Mesendoderm (in vitro differentiated cells): ENCODE data around the gene OLFML2A.

Experiments
- DNase-seq: peaks from one replicate; pipeline ENCODE4 v3.0.0; 2013
- H2AK5ac ChIP-seq: 2 replicates; pipeline ENCODE4 v1.6.1; 2013; ENCODE audit warnings: low read length, inconsistent platforms
- H2BK120ac ChIP-seq: 2 replicates; pipeline ENCODE4 v1.6.1; 2013; ENCODE audit warnings: low read depth, mild to moderate bottlenecking, low read length, moderate library complexity, mixed read lengths
- H2BK15ac ChIP-seq: replicated peaks from 2 replicates; pipeline ENCODE4 v1.6.1; 2013; ENCODE audit warnings: low read depth, mild to moderate bottlenecking, moderate library complexity
- H2BK5ac ChIP-seq: 2 replicates; pipeline ENCODE4 v1.6.1; 2013; ENCODE audit warnings: low read length, inconsistent platforms
- H3K18ac ChIP-seq: 2 replicates; pipeline ENCODE4 v1.6.1; 2013; ENCODE audit warnings: mild to moderate bottlenecking, low read length, mixed read lengths
- H3K23ac ChIP-seq: one replicate; pipeline ENCODE4 v1.6.1; 2013; ENCODE audit warnings: low read length
- H3K27ac ChIP-seq: 2 replicates; pipeline ENCODE4 v1.5.1; 2013; ENCODE audit warnings: low read depth, mild to moderate bottlenecking, inconsistent platforms, low read length, moderate library complexity
- H3K27me3 ChIP-seq: 2 replicates; pipeline ENCODE4 v1.6.1; 2013; ENCODE audit warnings: low read length, control low read depth, mild to moderate bottlenecking, inconsistent platforms; ENCODE audit not compliant: insufficient read depth, poor library complexity
- H3K36me3 ChIP-seq: 2 replicates; pipeline ENCODE4 v1.6.1; 2013; ENCODE audit warnings: low read length, inconsistent platforms; ENCODE audit not compliant: control insufficient read depth, insufficient read depth
- H3K4ac ChIP-seq: one replicate; pipeline ENCODE4 v1.6.1; 2013; ENCODE audit warnings: low read depth, mild to moderate bottlenecking, low read length, moderate library complexity
- H3K4me1 ChIP-seq: 2 replicates; pipeline ENCODE4 v1.6.1; 2013; ENCODE audit warnings: low read depth, low read length, inconsistent platforms; ENCODE audit not compliant: control insufficient read depth
- H3K4me2 ChIP-seq: 2 replicates; pipeline ENCODE4 v1.6.1; 2013; ENCODE audit warnings: low read length
- H3K4me3 ChIP-seq: 2 replicates; pipeline ENCODE4 v1.5.1; 2013; ENCODE audit warnings: mild to moderate bottlenecking, low read length
- H3K56ac ChIP-seq: one replicate; pipeline ENCODE4 v1.6.1; 2013; ENCODE audit warnings: low read length
- H3K79me1 ChIP-seq: 2 replicates; pipeline ENCODE4 v1.6.1; 2013; ENCODE audit warnings: low read length, inconsistent platforms
- H3K79me2 ChIP-seq: 2 replicates; pipeline ENCODE4 v1.6.1; 2013; ENCODE audit warnings: mild to moderate bottlenecking, low read length; ENCODE audit not compliant: control insufficient read depth, insufficient read depth
- H3K9ac ChIP-seq: 2 replicates; pipeline ENCODE4 v1.6.1; 2013; ENCODE audit warnings: low read length, inconsistent platforms
- H4K5ac ChIP-seq: one replicate; pipeline ENCODE4 v1.6.1; 2013; ENCODE audit warnings: low read length
- H4K8ac ChIP-seq: one replicate; pipeline ENCODE4 v1.6.1; 2013; ENCODE audit warnings: low read depth, mild to moderate bottlenecking, control low read depth, low read length, moderate library complexity
- WGBS: extraction: QIAGEN DNeasy Blood & Tissue Kit; methylation state at CpG from one replicate; pipeline ENCODE4 v1.1.7; 2013; ENCODE audit warnings: low lambda C conversion rate, missing lambda C conversion rate; ENCODE audit not compliant: insufficient coverage; ENCODE audit errors: extremely low coverage; 5-methylcytosine and 5-hydroxymethylcytosine counted together

OLFML2A gene

DNA sequence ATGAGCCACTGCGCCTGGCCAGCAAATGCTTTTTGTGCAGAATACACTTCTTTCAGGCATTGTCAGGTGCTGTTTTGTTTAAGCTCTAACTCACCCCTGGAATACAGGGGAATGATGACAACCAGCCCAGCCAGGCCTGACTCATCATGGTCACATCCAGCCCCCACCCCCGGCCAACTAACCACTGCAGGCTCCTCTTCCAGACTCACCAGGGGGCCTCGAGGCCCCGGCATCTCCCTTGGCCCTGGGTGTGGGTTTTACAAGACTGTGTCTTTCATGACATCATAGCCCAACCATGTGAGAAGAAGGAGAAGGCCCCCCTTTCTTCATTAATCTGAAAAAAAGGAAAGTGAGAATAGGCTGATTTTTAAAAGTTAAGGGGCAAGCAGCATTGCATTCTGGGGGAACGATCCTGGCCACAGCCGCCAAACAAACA lies 35.5 kb downstream of the OLFML2A start:
- Histone ChIP-seq H3K27ac (no peak overlapping the region), H3K18ac (no peak overlapping the region), H3K79me1 (no peaks in the 10 kb centered on the region), H3K36me3 (no peaks in the 10 kb centered on the region), H2AK5ac (no peak overlapping the region), H4K5ac (no peak overlapping the region), H3K79me2 (no peaks in the 10 kb centered on the region), H3K4me2 (no peak overlapping the region), H2BK120ac (no peak overlapping the region), H2BK15ac (no peak overlapping the region), H3K4me1 (peaks cover 7% of the 10 kb centered on the region), H3K4ac (no peak overlapping the region), H3K56ac (no peak overlapping the region), H4K8ac (no peak overlapping the region), H2BK5ac (no peak overlapping the region), H3K4me3 (no peak overlapping the region), H3K27me3 (no peaks in the 10 kb centered on the region), H3K23ac (no peak overlapping the region), H3K9ac (no peak overlapping the region)
- no CpG with 5 or more reads among the region's 6 CpGs for WGBS
- DNase-seq = peak; percentile 89

DNA sequence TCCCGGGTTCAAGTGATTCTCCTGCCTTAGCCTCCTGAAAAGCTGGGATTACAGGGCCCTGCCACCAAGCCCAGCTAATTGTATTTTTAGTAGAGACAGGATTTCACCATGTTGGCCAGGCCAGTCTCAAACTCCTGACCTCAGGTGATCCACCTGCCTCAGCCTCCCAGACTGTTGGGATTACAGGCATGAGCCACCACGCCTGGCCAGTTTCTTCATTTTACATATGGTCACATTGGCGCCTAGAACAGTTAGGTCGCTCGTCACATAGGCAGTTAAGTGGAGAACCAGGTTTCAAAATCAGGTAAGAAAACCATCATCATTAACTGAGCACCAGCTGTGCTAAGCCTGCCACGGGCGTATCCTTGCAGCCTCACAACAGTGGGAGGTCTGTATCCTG lies 36.1 kb downstream of the OLFML2A start:
- no peak overlapping the region for H3K4me3 ChIP-seq

DNA sequence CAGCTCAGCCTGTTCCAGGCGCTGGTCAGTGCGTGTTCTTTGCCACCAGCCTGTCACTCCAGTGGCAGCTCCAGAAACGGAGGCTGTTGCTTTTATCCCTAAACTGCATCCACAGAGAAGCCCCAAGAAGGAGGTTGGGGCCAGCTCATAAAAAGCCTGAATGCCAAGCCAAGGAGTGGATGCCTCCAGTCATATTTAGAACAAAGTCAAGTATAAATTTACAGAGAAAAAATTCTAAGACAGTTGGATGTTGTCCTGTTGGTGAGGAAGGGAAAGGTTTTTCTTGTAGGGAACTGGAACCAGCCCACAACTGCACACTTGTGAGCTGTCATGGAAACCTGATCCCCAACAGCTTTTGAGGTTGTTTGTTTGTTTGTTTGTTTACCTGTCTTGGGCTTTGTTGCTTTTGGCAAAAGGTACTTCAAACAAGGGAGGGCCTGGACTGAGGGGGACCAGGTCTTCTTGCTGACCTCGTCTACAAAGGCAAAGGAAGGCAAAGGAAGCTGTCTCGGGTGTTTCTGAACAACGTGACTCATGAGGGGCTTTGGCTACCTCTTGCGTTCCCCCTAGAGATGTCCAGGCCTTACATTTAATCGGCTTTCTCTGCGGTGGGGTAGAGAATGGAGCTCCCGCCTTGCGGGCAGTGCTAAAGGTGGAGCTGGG lies 36.7 kb downstream of the OLFML2A start:
- no peak overlapping the region for H3K27ac ChIP-seq
- H2BK120ac ChIP-seq = no peak overlapping the region
- H3K4me2 ChIP-seq = no peak overlapping the region
- no peak overlapping the region for H3K4ac ChIP-seq
- H2BK15ac ChIP-seq = no peak overlapping the region
- no peak overlapping the region for H4K5ac ChIP-seq
- no peaks in the 10 kb centered on the region for H3K79me1 ChIP-seq
- peak overlapping the region; percentile 34 for H3K56ac ChIP-seq
- H3K18ac ChIP-seq = no peak overlapping the region
- no peak overlapping the region for H2BK5ac ChIP-seq
- H3K36me3 ChIP-seq = no peaks in the 10 kb centered on the region
- no peak overlapping the region for H4K8ac ChIP-seq
- no CpG with 5 or more reads among the region's 11 CpGs for WGBS
- H3K9ac ChIP-seq = no peak overlapping the region
- no peak overlapping the region for H3K4me3 ChIP-seq
- no peaks in the 10 kb centered on the region for H3K79me2 ChIP-seq
- H3K23ac ChIP-seq = no peak overlapping the region
- H3K27me3 ChIP-seq = no peaks in the 10 kb centered on the region
- no peak overlapping the region for H2AK5ac ChIP-seq
- peaks cover 7% of the 10 kb centered on the region for H3K4me1 ChIP-seq
- peak; percentile 45 for DNase-seq

More for the DNA sequence above, 36.1 kb downstream of the OLFML2A start:
- peak overlapping the region; percentile 34 for H3K56ac ChIP-seq
- no peaks in the 10 kb centered on the region for H3K27me3 ChIP-seq
- H3K9ac ChIP-seq = no peak overlapping the region
- no peak overlapping the region for H2AK5ac ChIP-seq
- H3K18ac ChIP-seq = no peak overlapping the region
- no CpG with 5 or more reads among the region's 7 CpGs for WGBS
- H3K79me1 ChIP-seq = no peaks in the 10 kb centered on the region
- H2BK5ac ChIP-seq = no peak overlapping the region
- no peaks in the 10 kb centered on the region for H3K79me2 ChIP-seq
- H3K23ac ChIP-seq = no peak overlapping the region
- H3K36me3 ChIP-seq = no peaks in the 10 kb centered on the region
- no peak overlapping the region for H2BK15ac ChIP-seq
- no peak overlapping the region for H3K4me2 ChIP-seq
- H2BK120ac ChIP-seq = no peak overlapping the region
- H4K8ac ChIP-seq = no peak overlapping the region
- H4K5ac ChIP-seq = no peak overlapping the region
- no peak overlapping the region for H3K27ac ChIP-seq
- peaks cover 7% of the 10 kb centered on the region for H3K4me1 ChIP-seq
- no peak for DNase-seq
- H3K4ac ChIP-seq = no peak overlapping the region

DNA sequence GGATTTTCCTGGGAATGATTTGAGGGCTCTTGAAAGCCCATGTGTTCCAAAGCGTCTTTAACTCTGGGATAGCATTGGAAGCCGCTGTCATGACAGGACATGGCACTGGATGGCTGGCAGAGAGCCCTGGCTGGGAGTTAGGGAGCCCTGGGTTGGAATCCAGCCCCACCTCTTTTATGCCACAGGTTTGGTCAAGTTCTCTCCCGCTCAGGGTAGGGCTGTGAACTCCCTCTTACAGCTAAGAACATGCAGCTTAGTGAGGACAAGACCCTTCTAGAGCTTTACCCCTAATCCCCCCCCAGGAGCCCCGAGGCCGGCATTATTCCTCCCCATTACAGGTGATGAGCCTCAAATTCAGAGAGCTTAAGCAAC lies 37.2 kb downstream of the OLFML2A start:
- Histone ChIP-seq H3K27ac (no peak overlapping the region), H2BK120ac (no peak overlapping the region), H4K8ac (no peak overlapping the region), H3K4me2 (no peak overlapping the region), H3K79me1 (no peaks in the 10 kb centered on the region), H3K36me3 (no peaks in the 10 kb centered on the region), H3K79me2 (no peaks in the 10 kb centered on the region), H3K4me3 (no peak overlapping the region), H3K56ac (peak overlapping the region; percentile 9), H2BK5ac (no peak overlapping the region), H3K4me1 (peaks cover 7% of the 10 kb centered on the region), H2AK5ac (no peak overlapping the region), H4K5ac (no peak overlapping the region), H3K23ac (no peak overlapping the region), H3K9ac (no peak overlapping the region), H3K18ac (no peak overlapping the region), H3K27me3 (no peaks in the 10 kb centered on the region), H2BK15ac (no peak overlapping the region), H3K4ac (no peak overlapping the region)
- no peak for DNase-seq
- WGBS = no CpG with 5 or more reads among the region's 5 CpGs

DNA sequence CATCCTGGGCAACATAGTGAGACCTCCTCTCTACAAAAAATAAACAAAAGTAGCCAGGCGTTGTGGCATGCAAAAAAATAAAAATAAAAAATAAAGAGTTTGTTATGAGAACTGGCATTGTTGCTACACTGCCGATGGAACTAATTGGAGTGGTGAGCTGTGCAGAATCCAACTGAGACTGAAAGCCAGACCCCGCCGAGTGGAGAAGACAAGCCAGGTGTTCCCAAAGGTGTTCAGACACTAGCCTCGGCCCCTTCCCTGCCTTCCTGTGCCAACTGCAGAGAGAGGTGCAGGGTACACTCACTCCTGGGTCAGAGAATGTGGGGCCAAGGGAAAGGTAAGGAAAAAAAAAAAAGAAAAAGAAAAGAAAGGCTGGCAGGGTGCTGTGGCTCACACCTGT lies 38.7 kb downstream of the OLFML2A start:
- Histone ChIP-seq H3K18ac (no peak overlapping the region), H3K4me3 (no peak overlapping the region), H2BK120ac (no peak overlapping the region), H2BK15ac (no peak overlapping the region), H3K4me2 (no peak overlapping the region), H3K27ac (no peak overlapping the region), H4K8ac (no peak overlapping the region), H3K23ac (no peak overlapping the region), H3K27me3 (no peaks in the 10 kb centered on the region), H3K79me2 (no peaks in the 10 kb centered on the region), H3K4ac (no peak overlapping the region), H2AK5ac (no peak overlapping the region), H3K56ac (no peak overlapping the region), H3K36me3 (no peaks in the 10 kb centered on the region), H4K5ac (no peak overlapping the region), H3K9ac (no peak overlapping the region), H3K4me1 (peaks cover 5% of the 10 kb centered on the region), H3K79me1 (no peaks in the 10 kb centered on the region), H2BK5ac (no peak overlapping the region)
- no CpG with 5 or more reads among the region's 5 CpGs for WGBS
- no peak for DNase-seq
